NCI-H510A treated with DMSO at 0.1 percent for 48 hours (cell line): ENCODE results near the gene LDLRAD3.

Experiments used
- DNase-seq: peaks from one replicate; lab custom pipeline; 2025; lab: John Stamatoyannopoulos, UW

LDLRAD3 gene

GRCh38 chr11:36048496-36049247, 104.8 kb downstream of the LDLRAD3 start:
- no peak for DNase-seq

- no peak for DNase-seq
These were observed 107.6 kb downstream of the LDLRAD3 start for GRCh38 chr11:36051235-36052144.

GRCh38 chr11:36053281-36053680, 109.4 kb downstream of the LDLRAD3 start:
- no peak for DNase-seq

- no peak for DNase-seq
These were observed 110.0 kb downstream of the LDLRAD3 start for GRCh38 chr11:36053862-36054261.

GRCh38 chr11:36054628-36055027, 110.8 kb downstream of the LDLRAD3 start:
- no peak for DNase-seq

- no peak for DNase-seq
These were observed 112.4 kb downstream of the LDLRAD3 start for GRCh38 chr11:36056160-36056751.

- no peak for DNase-seq
These were observed 113.6 kb downstream of the LDLRAD3 start for GRCh38 chr11:36057379-36058042.

- DNase-seq = no peak
These were observed 115.8 kb downstream of the LDLRAD3 start for GRCh38 chr11:36059660-36060059.

GRCh38 chr11:36060926-36061325, 117.1 kb downstream of the LDLRAD3 start:
- DNase-seq = no peak

- DNase-seq = no peak
These were observed 117.6 kb downstream of the LDLRAD3 start for GRCh38 chr11:36061471-36061870.

- DNase-seq = no peak
These were observed 119.0 kb downstream of the LDLRAD3 start for GRCh38 chr11:36062796-36063365.

- DNase-seq = no peak
These were observed 121.6 kb downstream of the LDLRAD3 start for GRCh38 chr11:36065436-36065835.

GRCh38 chr11:36066891-36067290, 123.0 kb downstream of the LDLRAD3 start:
- no peak for DNase-seq

- no peak for DNase-seq
These were observed 125.8 kb downstream of the LDLRAD3 start for GRCh38 chr11:36069576-36070212.

- no peak for DNase-seq
These were observed 126.5 kb downstream of the LDLRAD3 start for GRCh38 chr11:36070213-36070953.

- DNase-seq = no peak
These were observed 127.1 kb downstream of the LDLRAD3 start for GRCh38 chr11:36070954-36071330.

- DNase-seq = no peak
These were observed 128.1 kb downstream of the LDLRAD3 start for GRCh38 chr11:36071917-36072500.

- no peak for DNase-seq
These were observed 129.7 kb downstream of the LDLRAD3 start for GRCh38 chr11:36073411-36074203.

- DNase-seq = no peak
These were observed 131.1 kb downstream of the LDLRAD3 start for GRCh38 chr11:36074941-36075431.
